SK-N-SH (cell line): ENCODE data around the gene ABHD15. TPM values are rescaled to one million over a fixed set of nuclear protein-coding genes. Genes with fewer than 3 reads are reported as not detected.
A peak's percentile ranks its signal among the peaks of the same experiment; 100 is the strongest.

Experiments used
- CTCF ChIA-PET: fragments of 300-600, 350-600 bp; formaldehyde crosslinking; extraction: SDS; loops from one replicate; lab custom pipeline; 2021; lab: Yijun Ruan, JAX
- POLR2A ChIA-PET: fragments of 350-600 bp; sonication (Branson Sonifier 250); formaldehyde crosslinking; extraction: SDS; loops from one replicate; lab custom pipeline; 2020; ENCODE audit warnings: antibody characterized with exemption, inconsistent platforms; lab: Yijun Ruan, JAX
- DNase-seq: peaks from one replicate; pipeline ENCODE4 v3.0.0; 2012
- H2AFZ ChIP-seq: fragments of 200-600 bp; sonication (generic); 2 replicates; pipeline ENCODE4 v1.8.1; 2016; ENCODE audit warnings: antibody characterized with exemption, mild to moderate bottlenecking, low read depth
- H3F3A ChIP-seq: fragments of 200-600 bp; sonication (generic); replicated peaks from 2 replicates; pipeline ENCODE3; 2016; ENCODE audit warnings: antibody characterized with exemption, mild to moderate bottlenecking; ENCODE audit not compliant: insufficient read depth
- H3K27ac ChIP-seq, 2 experiments: fragments of 200-500 bp in 1 of 2; fragments of 200-600 bp in 1 of 2; sonication (Bioruptor generic) in 1 of 2; sonication (generic), shearing (Covaris generic) in 1 of 2; 2 replicates each; pipeline versions ENCODE4 v1.5.1 to v1.6.1; 2014 to 2016; ENCODE audit warnings: low read depth in 2 of 2, inconsistent platforms in 1 of 2, low read length in 1 of 2, mild to moderate bottlenecking in 1 of 2, mixed read lengths in 1 of 2
- H3K27me3 ChIP-seq: fragments of 200-600 bp; sonication (generic), shearing (Covaris generic); 2 replicates; pipeline ENCODE4 v1.6.1; 2016; ENCODE audit warnings: mixed run types; ENCODE audit not compliant: insufficient read depth
- H3K36me3 ChIP-seq, 2 experiments: fragments of 200-500 bp in 1 of 2; fragments of 200-600 bp in 1 of 2; sonication (Bioruptor generic) in 1 of 2; sonication (generic) in 1 of 2; replicated peaks in 1 of 2; 2 replicates each; pipeline versions ENCODE3 to v1.5.1; 2014 to 2016; ENCODE audit warnings: low read length in 1 of 2, mild to moderate bottlenecking in 1 of 2; ENCODE audit not compliant: insufficient read depth in 2 of 2, control insufficient read depth in 1 of 2
- H3K4me1 ChIP-seq, 2 experiments: fragments of 200-500 bp in 1 of 2; fragments of 200-600 bp in 1 of 2; sonication (Bioruptor generic) in 1 of 2; sonication (generic), shearing (Covaris generic) in 1 of 2; 2 replicates each; pipeline versions ENCODE4 v1.5.1 to v1.6.1; 2014 to 2016; ENCODE audit warnings: low read depth in 1 of 2, low read length in 1 of 2, mixed run types in 1 of 2; ENCODE audit not compliant: insufficient read depth in 2 of 2, control insufficient read depth in 1 of 2
- H3K4me2 ChIP-seq: fragments of 200-600 bp; sonication (generic), shearing (Covaris generic); 2 replicates; pipeline ENCODE4 v1.6.1; 2017; ENCODE audit warnings: mixed run types
- H3K4me3 ChIP-seq, 2 experiments: fragments of 200-500 bp in 1 of 2; fragments of 200-600 bp in 1 of 2; sonication (Bioruptor generic) in 1 of 2; sonication (generic), shearing (Covaris generic) in 1 of 2; 2 replicates each; pipeline versions ENCODE4 v1.5.1 to v1.8.1; 2014 to 2016; ENCODE audit warnings: low read depth in 2 of 2, inconsistent platforms in 1 of 2, low read length in 1 of 2, mild to moderate bottlenecking in 1 of 2, mixed read lengths in 1 of 2, moderate library complexity in 1 of 2
- H3K79me2 ChIP-seq: fragments of 200-600 bp; sonication (generic); 2 replicates; pipeline ENCODE4 v1.8.1; 2017; ENCODE audit warnings: mild to moderate bottlenecking; ENCODE audit not compliant: insufficient read depth
- H3K9ac ChIP-seq: fragments of 200-600 bp; sonication (generic); 2 replicates; pipeline ENCODE4 v1.6.1; 2017; ENCODE audit warnings: mixed run types
- H3K9me2 ChIP-seq: fragments of 200-600 bp; sonication (generic); 2 replicates; pipeline ENCODE4 v1.6.1; 2017; ENCODE audit warnings: mixed run types
- H3K9me3 ChIP-seq: fragments of 200-600 bp; sonication (generic); 2 replicates; pipeline ENCODE4 v1.6.1; 2017; ENCODE audit warnings: mixed run types, mild to moderate bottlenecking, moderate library complexity
- H4K20me1 ChIP-seq: fragments of 200-600 bp; sonication (generic); 2 replicates; pipeline ENCODE4 v1.6.1; 2017; ENCODE audit warnings: mild to moderate bottlenecking, mixed run types; ENCODE audit not compliant: insufficient read depth
- CHD2 ChIP-seq: fragments of 150-350 bp; IDR thresholded peaks from 2 replicates; pipeline ENCODE4 v1.6.1; 2018; ENCODE audit warnings: low read length; ENCODE audit not compliant: partially characterized antibody
- CTCF ChIP-seq: fragments of 200-600 bp; sonication (generic); IDR thresholded peaks from 2 replicates; pipeline ENCODE4 v1.6.1; 2017; ENCODE audit warnings: antibody characterized with exemption, mild to moderate bottlenecking, moderate library complexity
- EZH2phosphoT487 ChIP-seq: fragments of 200-600 bp; sonication (generic); IDR thresholded peaks from 2 replicates; pipeline ENCODE4 v1.6.1; 2017; ENCODE audit warnings: low read depth, mixed run types, mild to moderate bottlenecking, antibody characterized with exemption, moderate library complexity, borderline replicate concordance
- FOXJ3 ChIP-seq: sonication (generic); formaldehyde crosslinking; IDR thresholded peaks from 2 replicates; pipeline ENCODE4 v1.5.1; 2020; ENCODE audit warnings: mild to moderate bottlenecking, missing genetic modification reagents
- FOXM1 ChIP-seq: IDR thresholded peaks from 2 replicates; pipeline ENCODE4 v1.4.0; 2012; ENCODE audit warnings: low read depth, mild to moderate bottlenecking
- GATA2 ChIP-seq: sonication (generic); formaldehyde crosslinking; IDR thresholded peaks from 2 replicates; pipeline ENCODE4 v1.5.0; 2020; ENCODE audit warnings: mild to moderate bottlenecking, missing genetic modification reagents
- IRF3 ChIP-seq: fragments of 150-350 bp; IDR thresholded peaks from 2 replicates; pipeline ENCODE4 v1.6.1; 2016; ENCODE audit warnings: mild to moderate bottlenecking, low read depth, low read length
- RCOR1 ChIP-seq: fragments of 150-350 bp; IDR thresholded peaks from 2 replicates; pipeline ENCODE4 v1.6.1; 2017; ENCODE audit warnings: antibody characterized with exemption, low read length
- REST ChIP-seq: IDR thresholded peaks from 2 replicates; pipeline ENCODE4 v1.6.1; 2012; ENCODE audit warnings: mild to moderate bottlenecking, low read depth, low read length, moderate library complexity
- ZBTB33 ChIP-seq: IDR thresholded peaks from 2 replicates; pipeline ENCODE4 v1.4.0; 2012; ENCODE audit warnings: low read depth, borderline replicate concordance
- WGBS: methylation state at CpG from one replicate; pipeline ENCODE4 v1.1.6; 2017; ENCODE audit warnings: low lambda C conversion rate; 5-methylcytosine and 5-hydroxymethylcytosine counted together
- polyA plus RNA-seq, 3 experiments: library from polyadenylated mRNA; depleted of rRNA; stranded (reverse); fragments of >200 nt; gene quantifications; 2 replicates each; pipeline ENCODE4 v1.2.3, GENCODE V29; 2012

Gene ABHD15
- polyA plus RNA-seq, 1 of the 3 experiments (the other 2 are of a cell fraction) = 7.0 TPM

- no peak for TF ChIP-seq CTCF
These were observed 30.0 kb upstream of the ABHD15 start (continued) for GRCh38 chr17:29596811-29597210.

- Histone ChIP-seq H3K36me3 (no peaks in the 10 kb centered on the region), H3K4me2 (0 out of 2 replicates have a peak overlapping the region, but pooled peaks have one; percentile 4), H3K4me1 (peaks cover 19 to 57% of the 10 kb centered on the region in 2 experiments), H3K79me2 (peaks cover 28% of the 10 kb centered on the region), H3K9me3 (no peaks in the 10 kb centered on the region)
- POLR2A ChIA-PET = interaction anchor here (0.6 to 0.9 kb wide), 3 partner anchors 25 to 28 kb away, joined by 3 read pairs; no protein-coding TSS in a partner anchor
- TF ChIP-seq GATA2 (CRISPR knock-in tag) = peak; percentile 51; the same call in 1 of the 2 replicates
- no peak for TF ChIP-seq EZH2phosphoT487
- TF ChIP-seq FOXM1 = no peak
- TF ChIP-seq, all 33 proteins: peak for 1
- Histone ChIP-seq H4K20me1 (peaks cover 4% of the 10 kb centered on the region; the same call in 1 of the 2 replicates), H3K27ac (peak overlapping the region in 1 of 2 experiments; percentile 91; a peak in 2 of 4 replicates), H3F3A (peaks cover 15% of the 10 kb centered on the region), H3K9ac (no peak overlapping the region), H3K27me3 (no peaks in the 10 kb centered on the region), H3K9me2 (no peaks in the 10 kb centered on the region), H2AFZ (no peak overlapping the region), H3K4me3 (peak overlapping the region in 1 of 2 experiments; percentile 89; a peak in 1 of 4 replicates)
- DNase-seq = no peak
- CTCF ChIA-PET = interaction anchor here (0.5 to 2.1 kb wide), 7 partner anchors 11 to 497 kb away, joined by 3 to 7 read pairs (median 3); no protein-coding TSS in a partner anchor
- 77% methylated on average over 6 of the region's 12 CpGs for WGBS
These were observed 29.3 kb upstream of the ABHD15 start for GRCh38 chr17:29595943-29596774.

- H3K9me3 ChIP-seq = no peaks in the 10 kb centered on the region
- H3K36me3 ChIP-seq = no peaks in the 10 kb centered on the region
- no peak for DNase-seq
- 57% methylated on average over 5 of the region's 7 CpGs for WGBS
- H3K4me3 ChIP-seq = peak overlapping the region in 1 of 2 experiments; percentile 89; a peak in 1 of 4 replicates
- H3K27me3 ChIP-seq = no peaks in the 10 kb centered on the region
- no peaks in the 10 kb centered on the region for H3K9me2 ChIP-seq
- peaks cover 4% of the 10 kb centered on the region; the same call in 1 of the 2 replicates for H4K20me1 ChIP-seq
- H3K4me1 ChIP-seq = peaks cover 27 to 63% of the 10 kb centered on the region in 2 experiments
- peaks cover 27% of the 10 kb centered on the region for H3K79me2 ChIP-seq
- H3K9ac ChIP-seq = no peak overlapping the region
- peaks cover 22% of the 10 kb centered on the region for H3F3A ChIP-seq
- H3K4me2 ChIP-seq = peak overlapping the region; percentile 93
- no peak overlapping the region for H2AFZ ChIP-seq
- H3K27ac ChIP-seq = peak overlapping the region in 1 of 2 experiments; percentile 91; a peak in 2 of 4 replicates
- ChIA-PET POLR2A (interaction anchor here (0.9 kb wide), 1 partner anchor 26 kb away, joined by 3 read pairs; no protein-coding TSS in a partner anchor), CTCF (interaction anchor here (1.1 to 5.0 kb wide), 8 partner anchors 11 to 226 kb away, joined by 3 to 98 read pairs (median 4); partner anchors contain the start of genes ABHD15 and TP53I13)
- TF ChIP-seq IRF3 (no peak), CHD2 (no peak), ZBTB33 (no peak), REST (no peak), RCOR1 (no peak), FOXM1 (no peak), FOXJ3 (CRISPR knock-in tag) (no peak)
These were observed 28.5 kb upstream of the ABHD15 start for GRCh38 chr17:29595107-29595942.
